Measurements from ENCODE around the gene FADS3.
"Not testable (repeated sequence)": the region's sequence is repeated elsewhere in the genome, so short reads cannot be mapped to it uniquely, and the experiment has no call there.

FADS3 gene

GRCh38 chr11:61885784-61886580 lies 5.4 kb downstream of the FADS3 start:
- Histone ChIP-seq H3K4me3 (ENCODE audit: control insufficient read depth in 1 of 7, extremely low read depth in 1 of 7, insufficient read depth in 4 of 7, low read depth in 2 of 7, low read length in 6 of 7) (no peak overlapping the region), H3K27ac (ENCODE audit: insufficient read depth in 1 of 2, low read depth in 1 of 2, low read length in 2 of 2, poor library complexity in 1 of 2, severe bottlenecking in 2 of 2) (no peak overlapping the region), H3K4me1 (ENCODE audit: control extremely low read depth in 1 of 4, control insufficient read depth in 4 of 4, insufficient read depth in 4 of 4, low read length in 3 of 4) (peaks cover 0 to 13% (median 13%) of the 10 kb centered on the region in 4 experiments), H3K9me3 (ENCODE audit: control extremely low read depth in 1 of 5, control insufficient read depth in 4 of 5, insufficient read depth in 2 of 5, low read depth in 1 of 5, low read length in 4 of 5) (peaks cover 0 to 2% (median 0%) of the 10 kb centered on the region in 5 experiments), H3K27me3 (replicated peaks in 2 of 5; ENCODE audit: control insufficient read depth in 4 of 5, insufficient read depth in 5 of 5, low read length in 4 of 5) (no peaks in the 10 kb centered on the region), H3K36me3 (ENCODE audit: control insufficient read depth in 4 of 4, insufficient read depth in 4 of 4, low read length in 3 of 4) (no peaks in the 10 kb centered on the region)
- ChIA-PET CTCF (interaction anchor here (1.2 to 28.6 kb wide), 3 partner anchors 6 to 88 kb away, joined by 4 to 344 read pairs (median 344); partner anchors contain the start of gene FADS3), POLR2A (no interaction called here)
- DNase-seq, result no peak
- WGBS (ENCODE audit: insufficient coverage), result 91% methylated on average over 6 of the region's 13 CpGs

DNA sequence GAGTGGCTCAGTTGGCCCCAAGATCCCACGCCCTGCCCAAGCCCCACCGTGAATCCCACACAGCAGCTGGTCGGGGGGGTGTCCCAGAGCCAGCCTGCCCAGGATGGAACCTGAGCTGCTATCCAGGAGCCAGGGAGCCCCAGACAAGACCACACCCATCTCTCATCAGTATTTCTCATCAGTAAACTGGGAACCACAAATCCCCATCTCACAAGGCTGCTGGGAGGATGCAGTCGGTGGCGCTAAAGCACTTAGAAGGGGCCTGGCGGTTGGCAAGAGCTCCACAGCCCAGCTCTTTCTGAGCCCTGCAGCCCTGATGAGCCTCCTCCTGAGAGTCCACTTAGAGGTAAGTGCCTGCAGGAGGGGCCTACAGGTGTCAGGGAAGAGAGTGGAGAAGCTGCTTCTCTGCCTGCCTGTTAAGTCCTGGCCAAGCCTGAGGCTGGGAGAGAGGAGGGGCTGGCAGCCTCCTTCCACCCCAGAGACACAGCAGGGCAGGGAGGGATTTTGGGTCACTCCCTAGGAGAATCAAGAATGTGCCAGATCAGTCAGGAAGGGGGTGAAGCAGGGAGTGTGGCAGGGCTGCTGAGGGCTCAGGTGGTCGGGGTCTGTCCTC lies 6.1 kb downstream of the FADS3 start:
- H3K9me3 ChIP-seq (ENCODE audit: control extremely low read depth in 1 of 5, control insufficient read depth in 4 of 5, insufficient read depth in 2 of 5, low read depth in 1 of 5, low read length in 4 of 5), result peaks cover 0 to 2% (median 0%) of the 10 kb centered on the region in 5 experiments
- CTCF ChIA-PET, result interaction anchor here (0.8 to 28.6 kb wide), 5 partner anchors 7 to 219 kb away, joined by 3 to 344 read pairs (median 8); partner anchors contain the start of gene FADS3
- no peak overlapping the region for H3K27ac ChIP-seq (ENCODE audit: insufficient read depth in 1 of 2, low read depth in 1 of 2, low read length in 2 of 2, poor library complexity in 1 of 2, severe bottlenecking in 2 of 2)
- no peaks in the 10 kb centered on the region for H3K27me3 ChIP-seq (replicated peaks in 2 of 5; ENCODE audit: control insufficient read depth in 4 of 5, insufficient read depth in 5 of 5, low read length in 4 of 5)
- H3K36me3 ChIP-seq (ENCODE audit: control insufficient read depth in 4 of 4, insufficient read depth in 4 of 4, low read length in 3 of 4), result no peaks in the 10 kb centered on the region
- H3K4me1 ChIP-seq (ENCODE audit: control extremely low read depth in 1 of 4, control insufficient read depth in 4 of 4, insufficient read depth in 4 of 4, low read length in 3 of 4), result peaks cover 0 to 6% (median 6%) of the 10 kb centered on the region in 4 experiments
- peak in 1 of 3 donors; percentile 33 for DNase-seq
- 100% methylated on average over 6 of the region's 7 CpGs for WGBS (ENCODE audit: insufficient coverage)
- POLR2A ChIA-PET, result no interaction called here
- no peak overlapping the region for H3K4me3 ChIP-seq (ENCODE audit: control insufficient read depth in 1 of 7, extremely low read depth in 1 of 7, insufficient read depth in 4 of 7, low read depth in 2 of 7, low read length in 6 of 7)

DNA sequence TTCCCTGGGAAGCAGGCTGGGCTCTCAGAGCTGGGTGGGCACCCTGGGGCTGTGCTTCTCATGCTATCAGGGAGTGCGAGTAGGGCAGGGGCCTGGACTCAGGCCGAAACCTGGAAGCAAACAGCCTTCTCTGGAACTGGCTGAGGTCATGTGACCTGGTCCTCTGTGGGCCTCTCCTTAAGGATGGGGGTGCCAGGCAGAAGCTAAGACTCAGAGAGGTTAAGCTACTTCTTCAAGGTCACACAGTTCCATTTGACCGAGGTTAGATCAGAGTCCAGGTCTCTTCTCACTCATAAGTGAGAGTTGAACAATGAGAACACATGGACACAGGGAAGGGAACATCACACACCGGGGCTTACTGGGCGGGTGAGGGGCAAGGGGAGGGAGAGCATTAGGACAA lies 7.4 kb downstream of the FADS3 start:
- H3K36me3 ChIP-seq (ENCODE audit: control insufficient read depth in 4 of 4, insufficient read depth in 4 of 4, low read length in 3 of 4), result no peaks in the 10 kb centered on the region
- no peaks in the 10 kb centered on the region for H3K4me1 ChIP-seq (ENCODE audit: control extremely low read depth in 1 of 4, control insufficient read depth in 4 of 4, insufficient read depth in 4 of 4, low read length in 3 of 4)
- ChIA-PET POLR2A (no interaction called here), CTCF (interaction anchor here (0.8 to 28.6 kb wide), 5 partner anchors 8 to 224 kb away, joined by 3 to 344 read pairs (median 10); partner anchors contain the start of gene FADS3)
- no peaks in the 10 kb centered on the region for H3K27me3 ChIP-seq (replicated peaks in 2 of 5; ENCODE audit: control insufficient read depth in 4 of 5, insufficient read depth in 5 of 5, low read length in 4 of 5)
- H3K4me3 ChIP-seq (ENCODE audit: control insufficient read depth in 1 of 7, extremely low read depth in 1 of 7, insufficient read depth in 4 of 7, low read depth in 2 of 7, low read length in 6 of 7), result no peak overlapping the region
- 94% methylated on average over 5 of the region's 5 CpGs for WGBS (ENCODE audit: insufficient coverage)
- DNase-seq, result no peak
- no peak overlapping the region for H3K27ac ChIP-seq (ENCODE audit: insufficient read depth in 1 of 2, low read depth in 1 of 2, low read length in 2 of 2, poor library complexity in 1 of 2, severe bottlenecking in 2 of 2)
- peaks cover 0 to 2% (median 0%) of the 10 kb centered on the region in 5 experiments for H3K9me3 ChIP-seq (ENCODE audit: control extremely low read depth in 1 of 5, control insufficient read depth in 4 of 5, insufficient read depth in 2 of 5, low read depth in 1 of 5, low read length in 4 of 5)

DNA sequence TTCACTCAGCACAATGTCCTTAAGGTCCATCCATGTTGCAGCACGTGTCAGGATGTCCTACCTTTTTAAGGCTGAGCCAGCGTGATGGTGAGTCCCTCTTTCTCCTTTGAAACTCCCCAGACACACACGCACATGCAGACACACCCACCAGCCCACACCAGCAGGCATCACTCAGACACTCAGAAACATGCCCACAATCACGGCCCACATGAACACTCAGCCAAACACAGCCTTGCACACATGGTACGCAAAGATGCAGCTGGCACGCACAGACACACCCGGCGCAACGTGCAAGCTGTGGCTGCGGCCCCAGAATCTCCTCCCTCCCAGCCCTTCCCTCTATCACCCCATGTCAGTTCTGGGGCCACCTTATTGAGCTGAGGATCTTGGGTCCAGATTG lies 8.0 kb downstream of the FADS3 start:
- H3K27me3 ChIP-seq (replicated peaks in 2 of 5; ENCODE audit: control insufficient read depth in 4 of 5, insufficient read depth in 5 of 5, low read length in 4 of 5), result no peaks in the 10 kb centered on the region
- DNase-seq, result no peak
- no peak overlapping the region for H3K27ac ChIP-seq (ENCODE audit: insufficient read depth in 1 of 2, low read depth in 1 of 2, low read length in 2 of 2, poor library complexity in 1 of 2, severe bottlenecking in 2 of 2)
- H3K4me3 ChIP-seq (ENCODE audit: control insufficient read depth in 1 of 7, extremely low read depth in 1 of 7, insufficient read depth in 4 of 7, low read depth in 2 of 7, low read length in 6 of 7), result no peak overlapping the region
- 95% methylated on average over 10 of the region's 10 CpGs for WGBS (ENCODE audit: insufficient coverage)
- ChIA-PET CTCF (interaction anchor here (0.8 to 28.6 kb wide), 4 partner anchors 8 to 224 kb away, joined by 3 to 344 read pairs (median 177); partner anchors contain the start of gene FADS3), POLR2A (no interaction called here)
- H3K4me1 ChIP-seq (ENCODE audit: control extremely low read depth in 1 of 4, control insufficient read depth in 4 of 4, insufficient read depth in 4 of 4, low read length in 3 of 4), result no peaks in the 10 kb centered on the region
- peaks cover 0 to 2% (median 0%) of the 10 kb centered on the region in 5 experiments for H3K9me3 ChIP-seq (ENCODE audit: control extremely low read depth in 1 of 5, control insufficient read depth in 4 of 5, insufficient read depth in 2 of 5, low read depth in 1 of 5, low read length in 4 of 5)
- peaks cover 0 to 1% (median 0%) of the 10 kb centered on the region in 4 experiments for H3K36me3 ChIP-seq (ENCODE audit: control insufficient read depth in 4 of 4, insufficient read depth in 4 of 4, low read length in 3 of 4)

GRCh38 chr11:61882879-61883278 lies 8.5 kb downstream of the FADS3 start:
- CTCF ChIA-PET, result interaction anchor here (1.2 to 28.6 kb wide), 5 partner anchors 7 to 225 kb away, joined by 3 to 344 read pairs (median 10); partner anchors contain the start of gene FADS3
- Histone ChIP-seq H3K36me3 (ENCODE audit: control insufficient read depth in 4 of 4, insufficient read depth in 4 of 4, low read length in 3 of 4) (peaks cover 0 to 1% (median 0%) of the 10 kb centered on the region in 4 experiments), H3K4me1 (ENCODE audit: control extremely low read depth in 1 of 4, control insufficient read depth in 4 of 4, insufficient read depth in 4 of 4, low read length in 3 of 4) (no peaks in the 10 kb centered on the region), H3K27ac (ENCODE audit: insufficient read depth in 1 of 2, low read depth in 1 of 2, low read length in 2 of 2, poor library complexity in 1 of 2, severe bottlenecking in 2 of 2) (no peak overlapping the region), H3K27me3 (replicated peaks in 2 of 5; ENCODE audit: control insufficient read depth in 4 of 5, insufficient read depth in 5 of 5, low read length in 4 of 5) (no peaks in the 10 kb centered on the region), H3K4me3 (ENCODE audit: control insufficient read depth in 1 of 7, extremely low read depth in 1 of 7, insufficient read depth in 4 of 7, low read depth in 2 of 7, low read length in 6 of 7) (no peak overlapping the region), H3K9me3 (ENCODE audit: control extremely low read depth in 1 of 5, control insufficient read depth in 4 of 5, insufficient read depth in 2 of 5, low read depth in 1 of 5, low read length in 4 of 5) (peaks cover 0 to 2% (median 0%) of the 10 kb centered on the region in 5 experiments)
- POLR2A ChIA-PET, result no interaction called here
- DNase-seq, result no peak
- 50% methylated on average over 2 of the region's 6 CpGs for WGBS (ENCODE audit: insufficient coverage)

GRCh38 chr11:61882267-61882666 lies 9.1 kb downstream of the FADS3 start:
- ChIA-PET POLR2A (interaction anchor here (1.2 kb wide), 1 partner anchor 81 kb away, joined by 3 read pairs; no protein-coding TSS in a partner anchor), CTCF (interaction anchor here (1.2 to 28.6 kb wide), 9 partner anchors 7 to 226 kb away, joined by 3 to 344 read pairs (median 7); partner anchors contain the start of gene FADS3)
- DNase-seq; H3K27me3 ChIP-seq (replicated peaks in 2 of 5; ENCODE audit: control insufficient read depth in 4 of 5, insufficient read depth in 5 of 5, low read length in 4 of 5); H3K36me3 ChIP-seq (ENCODE audit: control insufficient read depth in 4 of 4, insufficient read depth in 4 of 4, low read length in 3 of 4); H3K4me1 ChIP-seq (ENCODE audit: control extremely low read depth in 1 of 4, control insufficient read depth in 4 of 4, insufficient read depth in 4 of 4, low read length in 3 of 4); H3K27ac ChIP-seq (ENCODE audit: insufficient read depth in 1 of 2, low read depth in 1 of 2, low read length in 2 of 2, poor library complexity in 1 of 2, severe bottlenecking in 2 of 2); H3K9me3 ChIP-seq (ENCODE audit: control extremely low read depth in 1 of 5, control insufficient read depth in 4 of 5, insufficient read depth in 2 of 5, low read depth in 1 of 5, low read length in 4 of 5); H3K4me3 ChIP-seq (ENCODE audit: control insufficient read depth in 1 of 7, extremely low read depth in 1 of 7, insufficient read depth in 4 of 7, low read depth in 2 of 7, low read length in 6 of 7): not testable (repeated sequence)
- WGBS (ENCODE audit: insufficient coverage), result 100% methylated on average over 2 of the region's 3 CpGs
